ENCODE results near the gene NUP88. TPM values are rescaled to one million over a fixed set of nuclear protein-coding genes. Genes with fewer than 3 reads are reported as not detected.
A peak's percentile ranks its signal among the peaks of the same experiment; 100 is the strongest.
"Not testable (repeated sequence)": the region's sequence is repeated elsewhere in the genome, so short reads cannot be mapped to it uniquely, and the experiment has no call there.

Gene NUP88
- total and polyA plus RNA-seq, 4 experiments from 2014 or later, result 91.0 to 142 (median 101) TPM

GRCh38 chr17:5444209-5444608, 24.7 kb upstream of the NUP88 start:
- ChIA-PET CTCF (ENCODE audit: partially characterized antibody) (no interaction called here), POLR2A (ENCODE audit: partially characterized antibody) (no interaction called here)
- Histone ChIP-seq H3K4me1 (ENCODE audit: insufficient read depth, low read length) (peaks cover 5% of the 10 kb centered on the region), H3K9me3 (ENCODE audit: control insufficient read depth in 1 of 2, low read length in 2 of 2) (no peaks in the 10 kb centered on the region), H3K27me3 (ENCODE audit: insufficient read depth, low read length) (no peaks in the 10 kb centered on the region), H3K27ac (ENCODE audit: low read depth, low read length) (no peak overlapping the region), H3K4me3 (ENCODE audit: low read length in 2 of 2) (no peak overlapping the region), H3K36me3 (ENCODE audit: insufficient read depth, low read length) (peaks cover 21% of the 10 kb centered on the region)
- Mint-ChIP-seq H3K4me3 (no peak overlapping the region), H3K27me3 (no peaks in the 10 kb centered on the region), H3K36me3 (peaks cover 25 to 39% of the 10 kb centered on the region in 2 donors), H3K9me3 (no peaks in the 10 kb centered on the region), H3K4me1 (peaks cover 3 to 11% (median 6%) of the 10 kb centered on the region in 4 donors), H3K27ac (no peak overlapping the region)
- intact Hi-C loops (cut with micrococcal nuclease), result no loop called here
- no peak for DNase-seq

GRCh38 chr17:5443728-5444127, 24.3 kb upstream of the NUP88 start:
- no peak for DNase-seq
- no peaks in the 10 kb centered on the region for H3K9me3 Mint-ChIP-seq
- H3K27ac Mint-ChIP-seq, result peak overlapping the region in 1 of 7 donors; percentile 17
- H3K4me1 Mint-ChIP-seq, result peaks cover 4 to 13% (median 7%) of the 10 kb centered on the region in 4 donors
- peaks cover 22 to 38% of the 10 kb centered on the region in 2 donors for H3K36me3 Mint-ChIP-seq
- no peak overlapping the region for H3K4me3 Mint-ChIP-seq
- H3K27ac ChIP-seq (ENCODE audit: low read depth, low read length), result no peak overlapping the region
- CTCF ChIA-PET (ENCODE audit: partially characterized antibody), result no interaction called here
- no peaks in the 10 kb centered on the region for H3K27me3 ChIP-seq (ENCODE audit: insufficient read depth, low read length)
- intact Hi-C loops (cut with micrococcal nuclease), result no loop called here
- POLR2A ChIA-PET (ENCODE audit: partially characterized antibody), result no interaction called here
- H3K27me3 Mint-ChIP-seq, result no peaks in the 10 kb centered on the region
- H3K36me3 ChIP-seq (ENCODE audit: insufficient read depth, low read length), result peaks cover 21% of the 10 kb centered on the region
- H3K9me3 ChIP-seq (ENCODE audit: control insufficient read depth in 1 of 2, low read length in 2 of 2), result no peaks in the 10 kb centered on the region
- peaks cover 7% of the 10 kb centered on the region for H3K4me1 ChIP-seq (ENCODE audit: insufficient read depth, low read length)
- no peak overlapping the region for H3K4me3 ChIP-seq (ENCODE audit: low read length in 2 of 2)

- peaks cover 21 to 47% (median 30%) of the 10 kb centered on the region in 4 donors for H3K4me1 Mint-ChIP-seq
- H3K27me3 ChIP-seq (ENCODE audit: insufficient read depth, low read length), result no peaks in the 10 kb centered on the region
- DNase-seq, result no peak
- H3K9me3 ChIP-seq (ENCODE audit: control insufficient read depth in 1 of 2, low read length in 2 of 2), result no peaks in the 10 kb centered on the region
- peak overlapping the region in 1 of 2 donors; percentile 68 for H3K4me3 ChIP-seq (ENCODE audit: low read length in 2 of 2)
- peaks cover 28% of the 10 kb centered on the region for H3K36me3 ChIP-seq (ENCODE audit: insufficient read depth, low read length)
- ChIA-PET POLR2A (ENCODE audit: partially characterized antibody) (interaction anchor here (0.9 to 4.9 kb wide), 8 partner anchors 17 to 248 kb away, joined by 3 to 56 read pairs (median 6); partner anchors contain the start of genes DERL2, DHX33, MIS12 and NUP88), CTCF (ENCODE audit: partially characterized antibody) (interaction anchor here (0.6 to 4.0 kb wide), 25 partner anchors 10 to 247 kb away, joined by 3 to 26 read pairs (median 4); partner anchors contain the start of genes DERL2, DHX33, MIS12 and NUP88)
- intact Hi-C loops (cut with micrococcal nuclease), result loop anchor here (1.0 kb wide), 6 partner anchors 20 to 983 kb away; partner anchors contain the start of genes DERL2, MIS12, NUP88 and ZNF594
- H3K4me1 ChIP-seq (ENCODE audit: insufficient read depth, low read length), result peaks cover 34% of the 10 kb centered on the region
- peak overlapping the region; percentile 91 to 98 (median 95) for H3K27ac Mint-ChIP-seq
- H3K27me3 Mint-ChIP-seq, result no peaks in the 10 kb centered on the region
- no peaks in the 10 kb centered on the region for H3K9me3 Mint-ChIP-seq
- H3K27ac ChIP-seq (ENCODE audit: low read depth, low read length), result peak overlapping the region; percentile 80
- H3K36me3 Mint-ChIP-seq, result peaks cover 28 to 52% of the 10 kb centered on the region in 2 donors
- peak overlapping the region; percentile 83 to 94 (median 88) for H3K4me3 Mint-ChIP-seq
Observed at GRCh38 chr17:5439446-5439764, 19.9 kb upstream of the NUP88 start.

- Histone ChIP-seq H3K9me3 (ENCODE audit: control insufficient read depth in 1 of 2, low read length in 2 of 2) (no peaks in the 10 kb centered on the region), H3K4me1 (ENCODE audit: insufficient read depth, low read length) (peaks cover 34% of the 10 kb centered on the region), H3K36me3 (ENCODE audit: insufficient read depth, low read length) (peaks cover 26% of the 10 kb centered on the region), H3K4me3 (ENCODE audit: low read length in 2 of 2) (peak within 1 kb of the TSS; percentile 68 to 74), H3K27me3 (ENCODE audit: insufficient read depth, low read length) (no peaks in the 10 kb centered on the region), H3K27ac (ENCODE audit: low read depth, low read length) (peak within 1 kb of the TSS; percentile 80)
- POLR2A ChIA-PET (ENCODE audit: partially characterized antibody), result interaction anchor here (0.9 to 4.9 kb wide), 9 partner anchors 11 to 247 kb away, joined by 3 to 56 read pairs (median 4); partner anchors contain the start of genes DERL2, DHX33, MIS12 and NUP88
- H3K27ac Mint-ChIP-seq, result peak within 1 kb of the TSS; percentile 91 to 98 (median 95)
- H3K27me3 Mint-ChIP-seq, result no peaks in the 10 kb centered on the region
- H3K4me1 Mint-ChIP-seq, result peaks cover 21 to 47% (median 30%) of the 10 kb centered on the region in 4 donors
- CTCF ChIA-PET (ENCODE audit: partially characterized antibody), result interaction anchor here (0.6 to 4.0 kb wide), 25 partner anchors 10 to 246 kb away, joined by 3 to 26 read pairs (median 4); partner anchors contain the start of genes DERL2, DHX33, MIS12 and NUP88
- intact Hi-C loops (cut with micrococcal nuclease), result loop anchor here (1.0 kb wide), 6 partner anchors 20 to 983 kb away; partner anchors contain the start of genes DERL2, MIS12, NUP88 and ZNF594
- H3K4me3 Mint-ChIP-seq, result peak within 1 kb of the TSS; percentile 83 to 94 (median 88)
- no peaks in the 10 kb centered on the region for H3K9me3 Mint-ChIP-seq
- DNase-seq, result peak; percentile 91 to 93 (median 92)
- peaks cover 24 to 51% of the 10 kb centered on the region in 2 donors for H3K36me3 Mint-ChIP-seq
Observed at GRCh38 chr17:5438716-5439445, 19.4 kb upstream of the NUP88 start, which contains the start of gene C1QBP. C1QBP (minus strand) TSS chr17:5439155; CDS start chr17:5439073, 82 bp downstream.

GRCh38 chr17:5437721-5438317, 18.4 kb upstream of the NUP88 start:
- no peaks in the 10 kb centered on the region for H3K9me3 ChIP-seq (ENCODE audit: control insufficient read depth in 1 of 2, low read length in 2 of 2)
- Mint-ChIP-seq H3K4me1 (peaks cover 21 to 47% (median 30%) of the 10 kb centered on the region in 4 donors), H3K27ac (peak overlapping the region; percentile 77 to 92 (median 89)), H3K36me3 (peaks cover 31 to 53% of the 10 kb centered on the region in 2 donors), H3K27me3 (no peaks in the 10 kb centered on the region), H3K4me3 (peak overlapping the region; percentile 83 to 94 (median 86)), H3K9me3 (no peaks in the 10 kb centered on the region)
- no peaks in the 10 kb centered on the region for H3K27me3 ChIP-seq (ENCODE audit: insufficient read depth, low read length)
- H3K27ac ChIP-seq (ENCODE audit: low read depth, low read length), result peak overlapping the region; percentile 80
- CTCF ChIA-PET (ENCODE audit: partially characterized antibody), result interaction anchor here (0.5 to 4.0 kb wide), 4 partner anchors 9 to 376 kb away, joined by 3 to 26 read pairs (median 15); no protein-coding TSS in a partner anchor
- peaks cover 34% of the 10 kb centered on the region for H3K4me1 ChIP-seq (ENCODE audit: insufficient read depth, low read length)
- POLR2A ChIA-PET (ENCODE audit: partially characterized antibody), result interaction anchor here (1.1 to 4.9 kb wide), 3 partner anchors 10 to 31 kb away, joined by 3 to 56 read pairs (median 5); partner anchors contain the start of genes DHX33, NUP88 and RPAIN
- H3K4me3 ChIP-seq (ENCODE audit: low read length in 2 of 2), result peak overlapping the region; percentile 8 to 68
- peaks cover 30% of the 10 kb centered on the region for H3K36me3 ChIP-seq (ENCODE audit: insufficient read depth, low read length)
- peak in 1 of 5 donors; percentile 50 for DNase-seq
- intact Hi-C loops (cut with micrococcal nuclease), result no loop called here

- DNase-seq, result peak in 2 of 5 donors; percentile 10 to 47
Observed at GRCh38 chr17:5435781-5436315, 16.4 kb upstream of the NUP88 start.

More at GRCh38 chr17:5435781-5436315, 16.4 kb upstream of the NUP88 start:
- H3K4me1 ChIP-seq (ENCODE audit: insufficient read depth, low read length), result peaks cover 34% of the 10 kb centered on the region
- intact Hi-C loops (cut with micrococcal nuclease); H3K27me3 Mint-ChIP-seq; H3K9me3 ChIP-seq (ENCODE audit: control insufficient read depth in 1 of 2, low read length in 2 of 2); POLR2A ChIA-PET (ENCODE audit: partially characterized antibody); H3K27ac ChIP-seq (ENCODE audit: low read depth, low read length); H3K27me3 ChIP-seq (ENCODE audit: insufficient read depth, low read length); H3K4me3 ChIP-seq (ENCODE audit: low read length in 2 of 2); H3K9me3 Mint-ChIP-seq: not testable (repeated sequence)
- Mint-ChIP-seq H3K36me3 (peaks cover 45 to 70% of the 10 kb centered on the region in 2 donors), H3K4me1 (peaks cover 21 to 47% (median 30%) of the 10 kb centered on the region in 4 donors), H3K27ac (peak overlapping the region; percentile 4 to 89 (median 79)), H3K4me3 (peak overlapping the region in 5 of 8 donors; percentile 9 to 59 (median 25))
- peaks cover 48% of the 10 kb centered on the region for H3K36me3 ChIP-seq (ENCODE audit: insufficient read depth, low read length)
- CTCF ChIA-PET (ENCODE audit: partially characterized antibody), result interaction anchor here (0.6 to 1.1 kb wide), 4 partner anchors 15 to 313 kb away, joined by 3 to 4 read pairs (median 3); no protein-coding TSS in a partner anchor

Measured in CD4-positive, alpha-beta memory T cell (primary cell).